ENCODE measurements around the gene FNIP2.
"Not testable (repeated sequence)": the region's sequence is repeated elsewhere in the genome, so short reads cannot be mapped to it uniquely, and the experiment has no call there.

The FNIP2 gene

DNA sequence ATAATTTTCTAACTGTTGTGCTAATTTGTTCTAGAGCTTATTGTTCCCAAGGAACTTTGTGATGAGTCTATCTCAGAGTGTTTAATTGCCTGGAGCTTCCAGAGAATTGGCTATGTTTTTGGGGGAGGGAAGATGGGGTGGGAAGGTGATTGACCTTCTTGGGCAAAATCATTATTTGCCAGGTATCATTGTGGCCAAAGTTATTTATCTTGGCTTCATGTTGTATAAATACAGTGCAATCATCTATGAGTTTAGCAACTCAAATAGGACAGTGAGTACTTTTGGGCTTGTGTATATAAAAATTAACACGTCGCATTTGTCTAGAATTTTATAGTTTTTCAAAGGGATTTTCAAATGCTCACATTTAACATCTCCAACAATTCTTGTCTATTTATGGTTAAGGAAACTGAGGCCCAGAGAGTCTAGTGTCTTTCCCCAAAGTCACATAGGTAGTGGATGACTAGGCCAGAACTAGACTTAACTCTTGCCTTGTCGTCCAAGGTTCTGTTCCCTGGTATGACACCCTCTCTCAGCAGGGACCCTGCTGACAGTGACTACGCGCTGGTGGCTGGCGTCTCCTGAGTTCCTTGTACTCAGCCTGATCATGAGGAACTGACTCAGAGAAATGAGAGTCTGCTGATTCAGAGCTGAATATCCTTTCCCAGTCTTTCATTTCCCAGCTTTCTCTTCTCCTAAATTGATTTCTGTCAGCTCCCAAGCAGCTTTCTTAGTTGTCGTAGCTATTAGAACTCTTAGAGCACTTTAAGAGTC lies 27.7 kb downstream of the FNIP2 start:
- DNase-seq, result no peak

DNA sequence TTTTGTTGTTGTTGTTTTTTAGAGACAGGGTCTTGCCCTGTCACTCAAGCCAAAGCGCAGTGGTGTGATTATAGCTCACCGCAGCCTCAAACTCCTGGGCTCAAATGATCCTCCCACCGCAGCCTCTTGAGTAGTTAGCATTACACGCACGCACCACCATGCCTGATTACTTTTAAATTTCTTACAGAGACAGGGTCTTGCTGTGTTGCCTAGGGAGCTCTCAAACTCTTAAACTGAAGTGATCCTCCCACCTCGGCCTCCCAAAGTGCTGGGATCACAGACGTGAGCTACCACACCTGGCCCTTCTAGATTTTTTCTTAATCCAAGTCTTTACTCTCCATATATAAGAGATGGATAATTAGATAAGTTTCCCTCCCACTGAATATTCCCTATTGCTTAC lies 29.2 kb downstream of the FNIP2 start:
- no peak for DNase-seq

DNA sequence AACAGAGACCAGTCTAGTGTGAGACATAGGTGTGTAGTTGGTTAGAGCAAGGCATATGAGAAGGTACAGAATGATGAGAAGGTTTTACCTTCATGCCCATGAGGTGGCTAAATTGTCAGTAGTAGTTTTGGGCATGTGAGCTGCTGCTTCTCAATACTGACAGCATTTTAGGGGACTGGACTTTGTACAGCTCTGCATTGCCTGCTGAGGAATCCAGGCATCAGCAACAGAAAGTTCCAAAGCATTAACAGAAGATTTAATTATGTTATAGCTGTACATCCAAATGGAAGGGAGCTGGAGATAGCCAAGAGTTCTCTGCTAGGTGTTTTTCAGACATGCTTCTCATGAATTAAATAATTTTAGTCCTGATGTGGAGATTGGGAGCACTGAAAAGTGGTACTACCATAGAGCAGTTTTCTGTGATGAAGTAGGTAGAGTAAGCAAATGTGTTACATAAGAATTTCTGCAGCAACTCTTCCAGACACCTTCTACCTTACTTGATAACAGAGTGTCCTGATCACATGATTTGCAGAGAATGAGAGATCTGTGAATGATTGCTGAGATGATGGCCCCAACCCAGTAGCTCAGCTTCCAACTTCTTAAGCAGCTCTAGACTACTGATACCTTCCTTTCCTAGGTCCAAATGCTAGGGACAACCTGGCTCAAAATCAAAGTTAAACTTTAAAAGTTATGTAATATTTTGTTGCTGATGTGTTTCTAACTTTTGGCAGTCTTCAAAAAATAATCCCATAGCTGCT lies 30.4 kb downstream of the FNIP2 start:
- DNase-seq, result no peak

DNA sequence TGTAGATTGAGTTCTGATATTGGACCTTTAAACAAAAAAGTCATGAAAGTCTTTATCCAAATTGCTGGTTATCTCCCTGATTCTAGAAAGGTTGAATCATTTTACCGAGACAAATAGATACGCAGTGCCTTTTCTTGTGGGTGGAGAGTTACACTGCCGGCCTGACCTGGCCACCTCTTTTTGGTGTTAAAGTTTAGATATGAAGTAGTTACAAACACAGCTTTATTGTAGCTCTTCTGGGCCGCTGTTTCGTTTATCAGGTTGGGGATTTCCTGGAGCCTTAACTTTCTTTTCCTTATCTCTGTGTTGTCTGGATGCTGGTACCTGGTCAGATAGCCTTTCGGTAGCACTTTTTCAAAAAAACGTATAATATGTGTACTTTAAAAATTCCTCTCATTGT lies 31.0 kb downstream of the FNIP2 start:
- DNase-seq, result no peak

DNA sequence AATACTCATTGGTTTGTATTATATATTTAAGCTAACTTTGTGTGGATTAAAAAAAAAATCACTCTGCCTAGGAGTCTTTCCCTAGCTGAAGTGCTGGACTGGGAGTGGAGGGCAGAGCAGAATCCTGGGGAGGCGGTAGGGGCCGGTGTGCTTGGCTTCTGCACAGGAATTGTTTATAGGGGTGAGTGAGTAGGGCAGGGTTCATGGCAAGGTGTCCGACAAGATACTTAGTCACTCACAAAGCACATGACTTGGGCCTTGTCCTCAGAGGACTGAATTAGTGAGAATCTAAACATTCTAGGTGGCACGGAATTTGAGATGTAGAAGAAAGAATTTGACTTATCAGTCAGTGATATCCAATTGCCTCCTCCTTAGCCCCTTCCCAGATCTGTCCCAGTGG lies 32.2 kb downstream of the FNIP2 start:
- no peak for DNase-seq

DNA sequence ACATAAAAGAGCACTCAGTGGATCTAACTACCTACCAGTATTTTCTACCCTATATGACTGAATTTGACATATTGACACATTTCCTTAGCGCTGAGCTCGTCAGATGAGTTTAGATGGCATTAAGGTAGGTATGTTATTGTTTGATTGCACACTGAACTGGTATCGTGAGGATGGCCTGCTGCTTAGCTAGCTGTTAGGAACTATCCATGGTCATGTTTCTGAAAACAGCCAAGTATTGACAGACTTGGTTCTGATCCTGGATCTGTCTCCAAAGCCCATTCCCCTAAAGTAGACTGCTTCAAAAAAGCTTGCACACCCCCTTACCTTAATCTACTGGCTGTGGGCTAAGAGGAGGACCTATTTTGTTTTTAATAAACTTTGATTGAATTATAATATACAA lies 32.9 kb downstream of the FNIP2 start:
- DNase-seq, result no peak

DNA sequence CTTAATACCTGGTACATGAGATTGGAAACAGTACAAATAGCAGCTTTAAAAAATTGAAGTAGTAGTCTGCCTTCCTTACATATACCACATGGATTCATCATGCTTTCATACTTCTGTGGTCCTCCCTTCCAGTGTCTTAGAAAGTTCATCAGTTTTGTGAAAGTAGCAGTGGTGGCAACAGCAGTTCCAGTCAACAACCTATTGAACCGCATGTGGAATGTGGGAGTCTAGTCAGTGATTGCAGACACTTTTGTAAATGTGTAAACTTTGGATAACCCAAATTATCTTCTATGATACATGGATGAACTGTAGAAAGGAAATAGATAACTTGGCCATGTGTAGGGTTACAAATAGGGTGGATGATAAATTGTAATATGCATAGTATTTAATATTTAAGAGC lies 34.1 kb downstream of the FNIP2 start:
- no peak for DNase-seq

DNA sequence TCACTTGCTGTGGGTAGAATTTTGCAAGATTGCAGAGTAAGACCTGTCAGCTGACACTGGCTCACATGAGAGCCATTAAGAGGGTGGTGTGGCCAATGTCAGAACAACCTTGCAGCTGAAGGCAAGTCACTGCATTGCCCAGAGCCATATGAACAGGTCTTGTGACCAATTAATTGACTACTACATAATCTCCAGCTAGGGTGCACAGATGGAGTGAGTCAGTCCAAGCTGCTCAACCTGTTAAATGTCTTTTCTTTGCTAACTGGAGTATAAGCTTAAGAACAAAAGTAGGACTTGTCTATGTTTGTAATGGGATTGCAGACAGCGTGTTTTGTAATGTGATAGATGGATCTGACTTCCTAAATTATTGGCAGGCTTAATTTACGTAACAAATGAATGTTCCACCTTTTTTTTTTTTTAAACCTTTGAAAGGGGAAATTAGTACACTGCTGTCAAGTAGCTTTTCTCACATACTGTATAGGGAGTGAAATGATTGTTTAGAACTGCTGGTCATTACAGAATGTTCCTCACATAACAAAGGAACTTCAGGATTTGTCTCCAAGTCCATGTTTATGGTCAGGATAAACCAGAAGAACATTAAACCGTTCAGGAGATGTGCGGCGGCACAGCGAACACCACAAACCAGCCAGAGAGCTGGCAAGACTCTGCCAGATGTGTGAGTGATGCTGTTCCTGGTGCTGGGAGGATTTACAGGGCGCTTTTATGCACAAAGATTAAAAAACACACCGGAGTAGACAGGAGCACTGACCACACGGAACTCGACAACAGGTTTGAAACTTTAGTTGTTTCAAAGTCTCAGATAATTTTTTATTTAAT lies 37.0 kb downstream of the FNIP2 start:
- DNase-seq, result no peak

DNA sequence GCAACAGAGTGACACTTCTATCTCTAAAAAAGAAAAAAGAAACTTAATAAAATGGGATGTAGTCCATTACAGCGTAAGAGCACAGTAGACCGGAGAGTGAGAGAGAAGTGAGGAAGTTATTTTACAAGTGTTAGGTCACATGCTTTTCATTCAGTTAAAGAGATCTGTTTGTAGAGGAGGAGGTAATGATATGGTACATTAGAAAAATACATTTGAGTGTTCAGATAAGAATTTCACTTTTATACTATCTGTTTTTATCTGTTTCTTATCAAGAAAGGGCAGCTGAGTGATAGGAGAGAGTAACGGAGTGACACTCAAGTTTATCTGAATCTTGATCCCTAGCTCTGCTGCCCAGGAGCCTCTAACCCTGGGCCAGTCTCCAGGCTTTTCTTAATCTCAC lies 38.9 kb downstream of the FNIP2 start:
- DNase-seq, result no peak

DNA sequence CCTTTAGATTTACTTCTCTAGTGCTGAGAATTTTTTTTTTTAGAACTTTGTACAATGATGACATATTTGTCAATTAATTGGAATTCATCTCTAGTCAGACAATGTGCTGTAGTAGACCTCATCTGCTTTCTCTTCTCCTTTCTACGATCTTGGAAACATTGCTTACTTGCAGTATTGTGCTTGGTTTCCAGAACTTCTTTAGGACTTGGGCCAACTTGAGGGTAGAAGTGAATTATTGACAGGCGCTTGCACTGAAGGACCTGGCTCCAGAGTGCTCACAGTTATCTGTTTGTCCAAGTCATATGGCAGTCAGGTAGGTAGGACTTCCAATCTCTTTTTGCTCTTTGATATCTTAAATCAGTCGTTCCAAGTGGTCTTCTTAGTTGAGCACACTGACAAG lies 39.6 kb downstream of the FNIP2 start:
- no peak for DNase-seq

DNA sequence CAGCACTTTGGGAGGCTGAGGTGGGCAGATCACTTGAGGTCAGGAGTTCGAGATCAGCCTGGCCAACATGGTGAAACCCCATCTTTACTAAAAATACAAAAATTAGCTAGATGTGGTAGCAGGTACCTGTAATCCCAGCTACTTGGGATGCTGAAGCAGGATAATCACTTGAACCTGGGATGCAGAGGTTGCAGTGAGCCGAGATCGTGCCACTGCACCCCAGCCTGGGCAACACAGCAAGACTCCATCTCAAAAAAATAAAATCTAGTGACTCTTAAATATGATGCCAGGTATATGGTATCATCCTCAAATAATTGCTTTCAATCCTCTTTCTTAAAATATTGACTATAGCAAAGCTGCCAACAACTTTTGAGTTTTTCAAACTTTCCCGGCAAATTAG lies 40.4 kb downstream of the FNIP2 start:
- DNase-seq, result not testable (repeated sequence)

DNA sequence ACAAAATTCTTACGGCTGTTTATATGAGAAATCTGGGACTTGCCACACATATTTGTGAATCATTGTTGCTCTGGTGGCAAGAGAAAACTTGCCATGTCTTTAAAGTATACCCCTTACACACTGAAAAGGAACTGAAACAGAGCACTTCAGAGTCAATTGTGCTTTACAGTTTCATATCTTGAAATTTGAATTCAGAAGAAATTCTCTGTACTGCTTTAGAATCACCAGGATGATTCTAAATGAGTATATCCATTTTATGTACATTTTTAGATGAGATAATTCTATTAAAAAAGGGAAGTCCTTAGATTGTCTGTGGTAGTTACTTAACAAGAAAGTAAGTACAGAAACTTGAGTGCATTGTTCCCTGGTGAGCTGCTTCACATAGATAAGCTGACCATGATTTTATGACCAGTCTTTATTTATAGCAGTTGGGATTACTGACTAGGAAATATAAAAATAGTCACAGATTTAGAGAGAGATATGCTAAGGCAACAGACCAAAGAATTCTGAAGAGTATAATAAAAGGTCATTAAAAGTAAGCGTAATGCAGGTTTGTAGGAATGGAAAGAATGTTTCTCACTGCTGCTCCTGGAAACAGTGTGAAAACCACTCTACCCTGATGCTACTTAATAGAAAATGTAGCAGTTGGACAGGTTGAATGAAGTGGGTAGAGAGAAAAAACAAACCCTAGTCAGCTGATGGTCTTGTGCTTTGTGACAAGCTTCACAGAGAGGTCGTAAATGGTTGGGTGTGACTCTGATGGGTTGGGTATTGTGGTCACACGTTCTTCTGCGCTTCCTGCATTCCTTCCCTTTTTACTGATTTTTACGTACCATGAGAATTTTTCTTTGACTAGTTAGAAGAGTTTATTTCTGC lies 41.0 kb downstream of the FNIP2 start:
- no peak for DNase-seq

DNA sequence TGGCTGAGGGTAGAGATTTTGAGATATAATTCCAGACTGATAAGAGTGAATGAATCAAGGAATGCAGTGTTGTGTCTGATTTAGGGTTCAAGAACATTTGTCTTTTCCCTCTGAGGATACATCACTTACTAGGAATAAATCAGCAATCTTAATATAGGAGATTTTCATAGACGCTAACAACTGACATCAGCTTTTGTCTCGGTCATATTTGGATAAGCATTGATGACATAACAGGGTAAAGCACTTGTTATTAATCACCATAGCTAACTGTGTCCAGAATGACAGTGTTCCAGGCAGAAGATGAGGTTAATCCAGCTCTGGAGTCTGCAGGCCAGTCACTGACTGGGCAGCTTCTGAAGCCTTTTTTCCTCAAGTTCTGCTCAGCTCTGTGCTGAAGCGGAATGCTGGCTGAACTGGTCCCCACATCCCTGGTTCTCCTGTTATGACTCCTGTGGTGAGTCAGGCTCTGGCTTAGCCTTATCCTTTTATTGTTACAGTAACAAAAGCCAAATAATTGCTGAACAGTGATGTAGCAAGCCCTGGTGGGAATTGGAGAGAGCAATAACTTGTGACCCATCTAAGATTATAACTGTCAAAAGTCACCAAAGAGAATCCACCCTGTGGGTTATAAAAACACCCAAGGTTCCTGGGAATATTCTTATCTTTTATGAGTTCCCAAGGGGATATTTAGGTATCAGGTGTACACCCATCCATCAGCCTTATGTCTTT lies 41.8 kb downstream of the FNIP2 start:
- DNase-seq, result no peak

DNA sequence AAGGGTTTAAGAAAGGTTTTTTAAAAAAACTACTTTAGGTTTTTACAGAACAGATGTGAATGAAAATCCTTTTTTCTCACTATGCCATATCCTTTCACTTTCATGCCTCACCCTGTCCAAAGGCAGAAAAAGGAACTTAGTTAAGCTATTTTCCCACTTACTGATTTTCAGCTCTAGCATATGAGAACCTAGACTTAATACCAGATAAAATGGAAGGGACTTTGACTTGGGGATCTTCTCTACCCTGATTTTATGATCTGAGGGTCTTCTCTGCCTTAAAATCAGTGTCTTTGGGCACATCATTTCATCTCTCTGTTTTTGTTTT lies 42.4 kb downstream of the FNIP2 start:
- no peak for DNase-seq

DNA sequence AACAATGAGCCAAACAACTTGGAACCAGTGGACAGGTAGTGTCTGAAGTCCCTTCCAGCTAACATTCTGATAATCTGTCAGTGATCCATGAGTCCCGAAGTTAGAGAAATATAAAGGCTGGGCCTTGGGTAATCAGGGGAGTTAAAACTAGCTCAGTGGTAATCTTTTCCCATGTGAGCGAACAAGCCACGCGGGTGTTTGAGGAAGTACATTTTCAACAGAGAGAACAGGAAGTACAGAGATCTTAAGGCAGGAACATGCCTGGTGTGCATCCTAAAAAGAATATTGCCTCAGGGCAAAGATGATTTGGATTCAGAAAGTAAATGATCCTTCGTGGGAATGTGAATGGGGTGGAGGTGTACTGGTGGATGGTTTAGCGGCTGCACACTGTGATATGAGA lies 42.9 kb downstream of the FNIP2 start:
- DNase-seq, result peak in 1 of 2 experiments; percentile 8

DNA sequence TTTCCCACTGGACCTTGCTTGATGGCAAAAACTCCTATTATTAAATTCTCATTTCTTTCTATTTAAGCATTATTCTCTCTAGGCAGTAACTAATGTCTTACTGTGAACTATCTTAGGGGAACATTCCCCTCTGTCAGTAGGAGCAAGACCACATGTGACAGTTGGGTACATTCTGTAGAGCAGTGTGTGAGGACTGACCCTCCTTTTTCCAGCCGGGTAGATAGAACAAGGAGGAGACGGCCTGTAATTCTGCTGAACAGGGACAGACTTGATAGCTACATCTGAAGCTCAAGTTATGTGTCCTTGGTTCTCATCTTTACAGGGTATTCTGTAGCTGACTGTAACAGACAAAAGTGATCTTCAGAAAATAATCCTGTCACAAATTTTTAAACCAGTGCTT lies 43.3 kb downstream of the FNIP2 start:
- DNase-seq, result no peak

DNA sequence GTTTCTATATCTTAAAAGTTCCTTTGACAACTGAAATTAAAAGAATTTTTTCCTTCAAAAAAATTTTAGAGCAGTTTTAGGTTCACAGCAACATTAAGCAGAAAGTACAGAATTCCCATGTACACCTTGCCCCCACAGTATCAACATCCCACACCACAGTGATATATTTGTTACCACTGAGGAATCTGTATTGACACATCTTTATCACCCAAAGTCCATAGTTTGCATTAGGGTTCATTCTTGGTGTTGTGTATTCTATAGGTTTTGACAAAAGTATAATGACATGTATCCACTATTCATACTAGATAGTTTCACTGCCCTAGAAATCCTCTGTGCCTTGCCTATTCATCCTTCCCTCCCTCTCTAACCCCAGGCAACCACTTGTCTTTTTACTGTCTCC lies 43.7 kb downstream of the FNIP2 start:
- DNase-seq, result no peak

DNA sequence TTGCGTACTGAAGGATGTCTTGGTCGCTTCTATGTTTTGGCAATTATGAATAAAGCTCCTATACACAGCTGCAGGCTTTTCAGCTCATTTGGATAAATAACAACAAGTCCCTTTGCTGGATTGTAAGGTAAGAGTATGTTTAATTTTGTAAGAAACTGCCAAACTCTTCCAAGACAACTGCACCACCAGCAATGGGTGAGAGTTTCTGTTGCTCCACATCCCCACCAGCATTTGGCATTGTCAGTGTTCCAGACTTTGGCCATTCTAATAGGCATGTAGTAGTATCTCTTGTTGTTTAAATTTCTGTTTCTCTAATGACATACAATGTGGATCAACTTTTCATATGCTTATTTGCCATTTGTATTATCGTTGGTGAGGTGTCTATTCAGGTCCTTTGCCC lies 44.3 kb downstream of the FNIP2 start:
- DNase-seq, result no peak

DNA sequence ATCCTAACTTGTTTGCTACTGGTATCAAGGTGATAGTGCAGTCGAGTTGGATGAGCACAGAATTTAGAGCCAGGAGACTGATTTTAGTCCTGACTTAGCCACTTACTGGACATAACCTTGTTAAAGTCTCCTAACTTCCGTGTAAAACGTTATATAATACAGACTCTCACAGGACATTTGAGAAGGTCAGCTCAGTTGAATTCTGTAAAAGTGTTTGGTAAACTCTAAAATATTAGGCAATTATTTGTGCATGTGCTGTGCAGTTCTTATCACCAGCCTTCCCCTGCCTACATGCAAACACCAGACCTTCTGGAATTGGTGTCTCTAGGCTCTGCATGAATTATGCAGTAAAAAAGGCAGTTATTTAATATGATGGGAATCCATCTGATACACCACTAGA lies 45.4 kb downstream of the FNIP2 start:
- DNase-seq, result no peak

DNA sequence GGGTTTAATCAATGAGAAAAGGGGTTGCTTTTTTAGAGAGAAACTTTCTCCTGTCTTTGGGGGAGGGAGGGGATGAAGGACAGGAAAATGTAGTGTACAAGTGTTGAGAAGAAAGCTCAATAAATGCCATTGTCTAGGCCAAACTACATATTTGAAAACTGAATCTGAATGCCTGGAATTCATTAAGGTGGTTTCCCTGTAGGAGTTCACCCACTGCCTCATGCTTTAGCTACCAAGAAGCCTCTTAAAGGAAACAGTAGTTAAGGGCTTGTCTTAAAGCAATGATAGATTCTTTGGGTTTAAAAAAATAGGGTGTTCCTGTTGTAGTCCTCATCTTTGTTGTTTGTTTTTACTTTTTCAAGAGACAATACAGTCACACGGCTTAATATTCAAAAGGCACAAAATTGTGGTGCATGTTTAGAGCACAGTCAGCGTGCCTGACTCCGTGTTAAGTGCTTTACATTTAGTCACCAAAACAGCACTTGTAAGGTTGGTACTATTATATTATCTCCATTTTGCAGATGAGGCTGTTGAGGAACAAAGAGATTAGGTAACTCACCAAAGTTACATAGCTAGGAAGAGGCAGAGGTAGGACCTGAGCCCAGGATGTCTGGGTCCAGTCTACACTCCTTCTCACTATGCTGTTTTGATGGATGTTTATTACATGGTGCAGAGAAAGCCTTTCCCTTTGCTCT lies 46.0 kb downstream of the FNIP2 start:
- no peak for DNase-seq

DNA sequence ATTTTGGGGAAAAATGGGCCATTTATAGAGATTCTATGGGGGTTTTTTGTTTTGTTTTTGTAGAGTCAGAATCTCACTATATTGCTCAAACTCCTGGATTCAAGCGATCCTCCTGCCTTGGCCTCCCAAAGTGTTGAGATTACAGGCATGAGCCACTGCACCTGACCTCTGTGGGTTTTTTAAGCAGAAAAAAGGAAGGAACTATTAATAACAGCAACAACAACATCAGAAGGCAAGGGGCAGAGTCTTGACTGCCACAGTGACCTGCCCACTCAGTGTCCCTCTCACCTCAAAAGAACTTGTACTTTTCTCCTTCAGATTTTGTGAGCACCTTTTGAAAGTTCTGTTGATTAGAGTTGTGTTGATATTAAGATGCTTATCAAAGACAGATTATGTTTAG lies 48.1 kb downstream of the FNIP2 start:
- DNase-seq, result no peak
